Stimulated activated CD4-positive, alpha-beta T cell treated with anti-CD3 and anti-CD28 coated beads, Interleukin-15, amount 100 ng/mL, for 24 hours (primary cell): ENCODE results near the gene CCDC12.

ENCODE experiments used
- DNase-seq: peaks from one replicate; pipeline ENCODE4 v3.0.0-alpha.2; 2020

Gene CCDC12

DNA sequence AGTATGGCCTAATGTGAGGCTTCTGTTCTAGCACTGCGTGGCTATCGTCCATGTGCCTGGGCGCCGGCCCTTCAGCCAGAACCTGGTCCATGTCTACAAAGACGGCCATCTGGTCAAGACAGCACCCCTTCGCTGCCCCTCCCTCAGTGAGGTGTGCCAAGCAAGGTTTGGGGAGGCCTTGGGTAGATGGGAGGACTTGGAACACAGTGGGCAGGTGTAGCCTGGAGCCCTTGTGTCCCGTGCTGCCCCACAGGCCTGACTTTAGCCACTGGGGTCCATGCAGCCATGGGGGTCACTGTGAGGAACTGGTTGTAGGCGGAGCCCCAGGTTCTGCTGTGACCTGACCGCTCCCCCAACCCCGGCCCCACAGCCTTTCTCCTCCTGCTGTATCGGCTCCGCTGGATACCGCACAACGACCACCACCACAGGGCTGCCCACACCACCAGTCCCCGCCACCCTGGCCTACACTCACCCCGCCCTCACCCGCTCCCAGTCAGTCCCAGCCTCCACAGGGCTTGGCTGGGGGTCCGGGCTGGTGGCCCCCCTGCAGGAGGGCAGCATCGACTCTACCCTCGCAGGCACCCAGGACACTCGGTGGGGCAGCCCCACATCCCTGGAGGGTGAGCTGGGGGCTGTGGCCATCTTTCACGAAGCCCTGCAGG, 19.5 kb upstream of the CCDC12 start:
- DNase-seq = no peak

DNA sequence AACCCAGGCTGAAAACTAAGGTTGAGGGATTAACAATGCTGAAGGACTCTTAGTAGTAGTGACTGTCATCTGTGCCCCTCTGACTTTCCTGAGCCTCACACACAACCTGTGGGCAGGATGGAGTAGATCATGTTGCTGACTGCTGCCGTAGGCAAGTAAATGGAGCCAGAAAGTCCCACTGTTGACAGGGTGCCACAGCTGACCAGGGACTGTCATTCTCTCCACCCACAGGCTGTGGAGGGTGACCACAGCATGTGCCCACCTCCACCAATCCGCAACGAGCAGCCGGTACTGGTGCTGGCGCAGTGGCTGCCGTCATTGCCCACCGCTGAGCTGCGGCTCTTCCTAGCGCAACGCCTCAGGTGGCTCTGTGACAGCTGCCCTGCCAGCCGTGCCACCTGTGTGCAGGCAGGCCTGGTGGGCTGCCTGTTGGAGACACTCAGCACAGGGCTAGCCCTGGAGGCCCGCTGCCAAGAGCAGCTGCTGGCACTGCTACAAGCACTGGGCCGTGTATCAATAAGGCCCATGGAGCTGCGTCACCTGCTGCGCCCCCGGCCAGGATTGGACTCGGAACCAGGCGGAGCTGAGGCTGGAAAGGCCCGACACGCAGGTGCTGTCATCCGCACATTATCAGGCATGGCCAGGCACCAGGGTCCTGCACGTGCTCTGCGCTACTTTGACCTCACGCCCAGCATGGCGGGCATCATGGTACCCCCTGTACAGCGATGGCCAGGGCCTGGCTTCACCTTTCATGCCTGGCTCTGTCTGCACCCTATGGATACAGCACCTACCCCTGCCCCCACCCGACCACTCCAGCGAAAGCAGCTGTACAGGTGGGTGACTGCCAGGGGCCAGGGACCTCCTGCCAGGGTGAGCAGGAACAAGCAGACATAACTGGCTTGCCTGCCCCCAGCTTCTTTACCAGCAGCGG, 18.5 kb upstream of the CCDC12 start:
- no peak for DNase-seq

DNA sequence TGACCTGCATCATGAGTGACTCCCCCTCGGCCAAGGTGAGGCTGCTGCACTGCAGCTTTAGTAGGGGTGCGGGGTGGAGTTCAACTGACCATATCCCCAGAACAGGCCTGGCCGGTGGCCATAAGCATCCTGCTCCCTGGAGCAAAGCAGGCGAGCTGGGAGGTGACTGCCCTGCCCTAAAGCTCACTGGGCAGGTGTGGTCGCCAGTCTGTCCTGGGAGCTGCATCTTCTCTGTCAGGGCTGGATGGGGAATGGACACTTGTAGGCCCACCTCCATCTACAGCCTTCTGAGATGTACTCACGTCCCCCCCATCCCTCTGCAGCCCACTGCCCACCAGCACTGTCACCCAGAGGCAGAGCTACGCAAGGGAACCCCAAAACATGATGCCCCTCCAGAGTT, 17.4 kb upstream of the CCDC12 start:
- DNase-seq = no peak

DNA sequence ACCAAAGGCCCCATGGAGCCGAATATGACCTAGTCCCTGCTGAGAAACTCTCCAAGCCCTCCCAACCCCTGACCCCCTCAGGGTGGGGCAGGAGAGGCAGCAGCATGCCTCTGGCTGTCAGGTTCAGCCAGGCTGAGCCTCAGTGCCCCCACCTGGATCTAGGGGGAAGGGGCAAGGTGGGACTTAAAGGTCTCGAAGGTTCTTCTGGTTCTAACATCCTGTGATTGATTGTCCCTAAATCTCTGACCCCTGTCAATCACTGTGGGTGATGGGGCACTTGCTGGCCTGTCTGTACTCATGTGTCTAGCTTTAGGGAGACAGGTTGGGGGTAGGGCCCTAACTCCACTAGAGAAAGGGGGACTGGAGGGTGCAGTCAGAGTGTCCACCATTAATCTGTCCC, 16.7 kb upstream of the CCDC12 start:
- no peak for DNase-seq

DNA sequence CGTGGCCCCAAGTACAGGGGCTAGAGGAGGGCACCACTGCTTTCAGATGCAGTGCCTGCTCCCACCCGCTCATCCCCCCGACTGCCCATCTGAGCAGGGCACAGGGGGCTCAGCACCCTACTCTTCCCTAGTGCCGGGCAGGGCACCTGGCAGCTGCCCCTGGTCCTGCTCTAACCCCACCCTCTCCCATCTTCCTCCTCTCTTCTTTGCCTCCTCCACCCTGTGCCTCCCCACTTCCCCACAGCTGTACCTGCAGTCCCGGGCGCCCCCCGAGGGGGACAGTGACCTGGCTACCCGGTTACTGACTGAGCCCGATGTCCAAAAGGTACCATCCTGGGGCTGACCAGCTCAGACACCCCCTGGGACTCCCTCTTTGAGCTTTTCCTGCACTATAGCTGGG, 15.7 kb upstream of the CCDC12 start:
- DNase-seq = no peak

DNA sequence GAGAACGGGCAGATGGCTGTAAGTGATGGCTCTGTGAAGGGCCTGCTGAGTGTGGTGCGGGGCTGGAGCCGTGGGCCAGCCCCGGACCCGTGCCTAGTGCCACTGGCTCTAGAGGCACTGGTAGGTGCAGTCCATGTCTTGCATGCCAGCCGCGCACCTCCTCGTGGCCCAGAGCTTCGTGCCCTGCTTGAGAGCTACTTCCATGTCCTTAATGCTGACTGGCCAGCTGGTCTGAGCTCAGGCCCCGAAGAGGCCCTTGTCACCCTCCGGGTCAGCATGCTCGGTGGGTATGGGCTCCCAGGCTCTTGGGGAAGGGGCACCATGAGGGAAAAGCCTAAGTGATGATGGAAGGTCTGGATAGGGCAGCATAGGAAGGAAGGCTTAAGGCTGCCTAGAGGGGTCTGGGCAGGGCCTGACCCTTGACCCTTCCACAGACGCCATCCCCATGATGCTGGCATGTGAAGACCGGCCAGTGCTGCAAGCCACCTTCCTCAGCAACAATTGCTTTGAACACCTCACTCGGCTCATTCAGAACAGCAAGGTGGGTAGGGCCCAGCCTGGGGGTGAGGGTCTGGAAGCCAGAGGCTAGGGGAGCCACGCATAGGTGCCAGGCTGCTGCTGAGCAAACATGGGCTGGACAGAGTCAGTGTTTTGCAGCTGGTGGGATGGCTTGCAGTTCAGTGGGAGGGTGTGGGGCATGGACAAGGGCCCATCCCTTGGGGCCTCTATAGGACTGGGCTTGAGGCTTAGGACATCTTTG, 15.0 kb upstream of the CCDC12 start:
- DNase-seq = no peak

DNA sequence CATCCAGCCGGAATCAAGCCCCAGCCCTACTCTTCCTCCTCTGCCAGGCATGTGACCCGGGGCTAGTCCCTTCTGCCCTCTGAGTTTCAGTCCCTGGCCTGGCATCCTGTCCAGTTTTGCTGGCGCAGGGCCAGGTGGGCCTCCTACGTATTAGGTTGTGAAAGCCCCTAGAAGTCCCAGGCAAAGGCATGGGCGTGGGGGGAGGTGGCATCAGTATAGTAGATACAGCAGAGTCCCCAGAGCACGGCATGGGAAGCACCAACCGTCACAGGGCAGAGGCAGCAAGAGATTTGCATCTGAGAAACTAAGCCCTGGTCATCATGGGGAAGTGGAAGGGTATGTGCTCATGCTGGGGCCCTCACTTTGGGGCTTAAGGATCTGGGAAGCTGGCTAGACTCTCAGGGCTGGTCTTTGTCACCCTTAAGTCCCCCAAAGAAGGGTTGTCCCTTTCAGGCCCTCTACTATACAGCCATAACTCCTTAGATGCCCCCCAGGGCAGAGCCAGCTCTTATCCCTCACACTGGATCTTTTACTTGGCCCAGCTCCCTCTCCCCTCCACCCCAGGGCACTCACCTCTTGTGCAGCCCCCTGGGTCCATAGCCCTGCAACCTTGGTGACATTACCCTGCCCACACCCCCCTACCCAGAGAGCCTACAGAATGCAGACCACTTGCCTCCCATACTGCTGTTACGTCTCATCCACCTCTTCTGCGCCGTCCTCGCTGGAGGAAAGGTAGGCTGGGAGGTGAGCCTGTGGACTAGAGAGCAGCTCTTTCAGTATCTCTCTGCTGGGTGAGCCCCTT, 14.2 kb upstream of the CCDC12 start:
- no peak for DNase-seq

DNA sequence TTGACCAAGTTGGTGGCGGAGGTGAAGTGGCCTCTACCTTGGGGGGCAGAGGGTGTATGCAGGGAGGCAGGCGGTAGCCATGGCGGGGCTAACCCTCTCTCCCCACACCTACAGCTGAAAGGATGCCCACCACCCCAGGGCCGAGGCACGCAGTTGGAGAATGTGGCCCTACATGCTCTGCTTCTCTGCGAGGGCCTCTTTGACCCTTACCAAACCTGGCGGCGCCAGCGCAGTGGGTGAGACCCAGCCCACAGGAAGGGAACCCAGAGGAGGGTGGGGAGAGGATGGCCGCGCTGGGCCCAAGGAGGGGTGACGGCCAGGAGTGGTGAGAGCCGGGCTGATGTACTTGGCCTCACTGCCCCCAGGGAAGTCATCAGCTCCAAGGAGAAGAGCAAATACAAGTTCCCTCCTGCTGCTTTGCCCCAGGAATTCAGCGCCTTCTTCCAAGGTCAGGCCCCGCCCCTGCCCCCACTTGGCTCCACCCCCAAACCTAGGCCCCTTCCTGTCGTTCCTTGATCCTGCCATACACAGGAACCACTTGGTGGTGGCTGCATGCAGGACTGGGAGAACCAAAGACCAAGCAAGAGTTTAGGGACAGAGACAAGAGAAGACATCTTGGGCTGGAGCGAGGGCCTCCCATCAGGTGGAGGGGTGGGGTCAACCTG, 12.7 kb upstream of the CCDC12 start:
- DNase-seq = no peak

DNA sequence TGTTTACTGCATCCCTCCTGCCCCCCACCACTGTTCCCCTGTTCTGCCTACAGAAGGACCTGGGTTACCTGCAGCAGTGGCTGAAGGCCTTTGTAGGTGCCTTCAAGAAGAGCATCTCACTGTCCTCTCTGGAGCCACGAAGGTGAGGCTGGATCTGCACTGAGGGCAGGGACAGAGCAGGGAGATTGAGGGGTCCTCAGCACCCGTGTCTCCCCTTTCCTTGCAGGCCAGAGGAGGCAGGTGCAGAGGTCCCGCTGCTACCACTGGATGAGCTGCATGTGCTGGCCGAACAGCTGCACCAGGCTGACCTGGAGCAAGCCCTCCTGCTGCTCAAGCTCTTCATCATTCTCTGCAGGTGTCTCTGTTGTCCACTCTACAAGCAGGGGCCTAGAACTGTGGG, 12.1 kb upstream of the CCDC12 start:
- DNase-seq = no peak

DNA sequence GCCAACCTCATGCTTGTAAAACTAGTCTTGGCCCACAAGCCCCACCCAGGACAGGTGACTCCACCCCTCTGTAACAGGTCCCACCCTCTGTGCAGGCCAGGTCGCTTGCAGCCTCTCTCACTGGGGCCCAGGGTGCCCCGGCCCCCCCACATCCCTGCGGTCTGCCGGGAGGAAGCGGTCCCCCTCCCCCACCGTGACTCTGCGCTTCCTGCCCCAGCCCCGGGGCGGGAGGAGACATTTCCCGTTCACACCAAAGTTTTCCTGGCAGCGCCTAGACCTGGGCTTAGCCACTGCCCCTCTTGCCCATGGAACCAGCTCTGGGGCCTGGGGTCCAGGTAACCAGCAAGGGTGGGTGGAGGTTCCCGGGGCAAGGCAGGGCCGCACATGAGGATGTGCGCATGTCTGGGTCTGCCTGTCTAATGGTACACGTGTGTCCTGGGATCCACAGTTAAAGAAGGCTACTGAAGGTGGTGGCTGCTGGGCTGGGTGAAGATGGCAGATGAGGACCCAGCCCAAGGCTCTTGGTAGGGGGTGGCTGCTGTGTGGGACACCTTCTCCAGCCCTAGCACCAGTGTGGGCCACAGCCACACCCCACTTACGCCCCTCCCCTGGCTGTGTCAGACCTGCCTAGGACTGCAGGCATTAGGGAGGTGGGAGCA, 11.3 kb upstream of the CCDC12 start:
- peak; percentile 92 for DNase-seq

DNA sequence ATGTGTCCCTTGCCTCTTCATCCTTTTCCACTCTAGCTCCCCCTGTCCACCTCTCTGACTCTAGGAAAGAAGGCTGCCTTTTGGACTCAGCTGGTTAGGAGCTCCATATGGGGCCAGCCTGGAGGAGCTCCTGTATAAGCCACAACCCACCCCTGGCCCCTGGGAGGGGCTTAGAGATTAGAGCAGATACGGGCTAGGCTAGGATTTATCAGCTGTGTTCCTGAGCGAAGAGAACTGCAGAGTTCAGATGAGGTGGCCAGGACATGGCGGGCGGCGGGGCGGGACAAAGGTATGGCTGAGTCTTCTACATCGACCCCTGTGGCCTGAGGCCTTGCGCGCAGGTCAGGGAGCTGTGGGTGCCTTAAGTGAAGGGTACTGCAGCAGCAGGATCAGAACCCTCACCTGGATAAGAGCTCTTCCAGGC, 10.8 kb upstream of the CCDC12 start:
- DNase-seq = no peak

DNA sequence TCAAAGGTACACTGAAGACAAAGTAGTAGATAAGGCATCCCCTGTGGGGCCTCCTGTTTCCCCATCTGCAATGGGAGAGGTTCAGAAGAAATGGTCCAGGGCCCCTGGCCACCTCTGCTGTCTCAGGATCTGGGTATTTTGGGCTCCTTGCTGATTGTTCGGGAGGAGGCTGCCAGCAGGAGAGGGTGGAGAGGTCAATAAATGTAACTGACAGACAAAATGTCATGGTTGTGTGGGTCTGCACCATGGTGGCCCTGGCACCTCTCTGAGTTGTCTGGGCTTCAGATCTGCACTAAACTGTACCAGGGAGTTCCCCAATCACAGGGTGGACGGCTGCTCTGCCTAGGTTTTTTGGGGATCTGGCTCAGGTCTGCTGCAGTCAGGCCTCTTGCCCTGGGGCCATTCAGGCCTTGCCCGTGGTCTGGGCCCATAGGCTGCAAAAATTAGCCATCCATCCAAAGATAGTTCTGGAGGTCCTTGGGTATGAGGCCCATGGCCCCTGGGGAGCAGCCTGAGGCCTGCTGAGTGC, 10.3 kb upstream of the CCDC12 start:
- no peak for DNase-seq

DNA sequence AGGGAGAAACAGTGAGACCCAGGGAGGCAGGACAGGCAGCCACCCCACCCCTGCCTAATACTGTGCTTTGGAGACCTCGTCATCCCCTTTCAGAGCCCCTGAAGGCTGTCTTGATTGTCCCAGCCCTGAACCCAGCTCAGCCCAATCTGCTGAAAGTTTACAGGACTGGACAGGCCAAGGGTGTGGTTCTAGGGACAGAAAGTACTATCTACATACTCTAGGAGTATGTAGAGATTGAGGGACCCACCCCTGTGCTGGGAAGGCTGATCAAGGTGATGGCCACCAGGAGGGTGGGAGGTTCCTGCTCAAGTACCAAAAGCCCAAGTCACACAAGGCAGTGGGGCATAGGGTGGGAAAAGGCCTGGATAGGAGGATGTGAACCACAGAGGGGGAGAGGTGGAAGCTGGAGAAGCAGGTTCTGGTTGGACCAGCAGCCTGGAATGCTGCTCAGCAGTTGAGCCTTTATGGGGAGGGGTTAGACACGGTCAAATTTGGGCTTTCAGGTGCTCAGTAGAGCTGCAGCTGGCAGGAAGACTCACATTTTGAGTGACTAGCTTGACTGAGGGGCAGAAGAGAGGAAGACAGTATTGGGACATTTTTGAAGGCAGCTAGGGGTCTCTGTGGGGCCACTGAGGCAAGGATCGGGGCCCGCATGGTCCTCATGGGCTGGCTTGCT, 9.6 kb upstream of the CCDC12 start:
- no peak for DNase-seq

DNA sequence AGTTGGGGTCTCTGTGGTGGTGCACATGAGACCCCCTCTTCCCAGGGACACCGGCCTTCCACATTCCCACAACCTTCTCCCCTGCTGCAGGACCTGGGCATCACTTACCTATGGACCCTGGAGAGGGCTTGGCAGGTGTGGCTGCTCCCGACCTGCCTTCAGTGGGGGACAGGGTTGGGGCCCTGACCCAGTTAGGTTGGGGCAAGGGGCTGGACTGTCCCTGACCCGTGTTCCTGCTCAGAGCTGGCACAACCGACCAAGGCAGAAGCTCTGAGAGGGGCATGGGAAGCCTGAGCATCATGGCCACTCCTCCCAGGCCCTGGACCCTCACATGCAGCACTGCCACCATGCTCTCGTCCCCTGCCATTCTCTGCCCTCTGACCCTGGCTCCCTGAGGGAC, 9.0 kb upstream of the CCDC12 start:
- no peak for DNase-seq

DNA sequence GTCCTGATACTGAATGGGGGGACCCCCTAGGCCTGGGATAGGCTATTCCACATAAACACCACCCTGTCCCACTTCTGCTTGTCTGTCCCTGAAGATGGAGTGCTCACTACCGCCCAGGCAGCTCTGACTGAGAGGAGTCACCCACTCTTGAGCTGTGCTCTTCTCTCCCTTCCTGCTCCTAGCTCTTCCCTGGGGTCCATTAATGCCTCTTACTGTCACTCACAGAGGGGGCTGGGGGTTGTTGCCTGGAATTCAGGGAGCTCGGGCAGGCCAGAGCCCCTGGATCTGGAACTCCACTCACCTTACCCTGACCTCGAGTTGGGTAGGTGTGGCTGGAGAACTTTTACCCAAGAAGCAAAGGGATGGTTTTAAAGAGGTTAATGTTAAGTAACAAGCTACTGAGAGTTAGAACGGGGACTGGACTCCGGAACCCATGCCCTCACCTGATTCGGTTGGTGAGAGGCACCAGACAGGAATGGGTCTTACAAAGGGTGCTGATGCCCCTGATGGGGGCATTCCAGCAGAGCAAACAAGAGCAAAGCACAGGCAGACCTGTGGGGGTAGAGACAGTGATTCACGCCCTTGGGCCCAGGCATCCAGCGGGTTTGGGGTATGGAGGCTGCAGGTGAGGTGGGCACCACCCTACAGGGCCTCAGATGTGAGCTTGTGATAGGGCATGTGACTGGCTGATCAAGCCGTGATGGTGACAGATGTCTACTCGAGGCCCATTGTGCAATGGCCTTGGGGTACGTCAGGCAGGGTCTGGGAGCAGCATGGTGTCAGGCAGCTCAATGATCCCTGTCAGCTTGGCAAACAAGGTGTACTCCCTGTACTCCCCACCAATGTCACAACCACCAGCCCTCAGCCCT, 8.3 kb upstream of the CCDC12 start:
- DNase-seq = no peak

DNA sequence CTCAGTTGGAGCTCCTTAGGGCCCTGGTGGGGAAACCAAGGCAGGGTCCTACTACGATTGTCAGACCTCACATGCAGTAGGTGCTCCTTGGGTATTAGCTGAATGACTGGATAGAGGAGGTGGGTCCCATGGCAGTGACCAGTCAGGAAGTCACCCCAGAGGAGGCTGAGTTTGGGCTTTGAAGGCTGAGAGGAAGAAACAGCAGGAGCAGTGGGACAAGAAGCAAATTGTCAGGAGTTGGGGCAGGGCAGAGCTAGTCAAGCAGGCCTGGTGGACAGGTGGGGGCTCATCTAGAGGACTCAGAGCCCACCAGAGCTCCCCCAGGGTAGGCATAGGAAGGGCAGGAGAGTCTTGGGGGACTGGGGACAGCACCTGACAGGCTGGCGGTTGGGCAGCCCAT, 6.0 kb upstream of the CCDC12 start:
- DNase-seq = no peak

DNA sequence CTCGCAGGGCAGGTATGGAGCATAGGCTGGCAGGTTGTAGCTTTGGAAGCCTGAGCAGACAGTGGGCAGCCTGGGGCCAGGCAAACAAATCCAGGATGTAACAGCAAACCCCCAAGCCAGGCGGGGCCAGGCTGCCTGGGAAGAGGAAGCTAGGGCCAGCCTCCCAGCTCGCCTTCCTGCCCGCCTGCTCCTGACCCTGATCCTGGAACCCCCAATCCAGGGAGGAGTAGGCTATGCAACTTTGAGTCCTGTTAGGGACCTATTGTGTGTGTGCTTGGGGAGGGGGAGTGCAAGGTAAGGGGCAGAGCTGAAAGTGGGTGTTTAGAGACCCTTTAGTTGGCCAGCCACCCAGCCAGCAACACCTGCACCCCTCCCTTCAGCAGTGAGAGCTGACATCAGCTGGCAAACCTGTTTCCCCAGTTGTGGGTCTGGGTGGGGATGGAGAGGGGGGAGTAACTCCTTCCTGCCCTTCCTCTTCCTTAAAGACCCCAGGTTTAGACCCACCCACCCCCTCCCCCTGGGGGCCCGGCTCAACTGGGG, 5.5 kb upstream of the CCDC12 start:
- no peak for DNase-seq

DNA sequence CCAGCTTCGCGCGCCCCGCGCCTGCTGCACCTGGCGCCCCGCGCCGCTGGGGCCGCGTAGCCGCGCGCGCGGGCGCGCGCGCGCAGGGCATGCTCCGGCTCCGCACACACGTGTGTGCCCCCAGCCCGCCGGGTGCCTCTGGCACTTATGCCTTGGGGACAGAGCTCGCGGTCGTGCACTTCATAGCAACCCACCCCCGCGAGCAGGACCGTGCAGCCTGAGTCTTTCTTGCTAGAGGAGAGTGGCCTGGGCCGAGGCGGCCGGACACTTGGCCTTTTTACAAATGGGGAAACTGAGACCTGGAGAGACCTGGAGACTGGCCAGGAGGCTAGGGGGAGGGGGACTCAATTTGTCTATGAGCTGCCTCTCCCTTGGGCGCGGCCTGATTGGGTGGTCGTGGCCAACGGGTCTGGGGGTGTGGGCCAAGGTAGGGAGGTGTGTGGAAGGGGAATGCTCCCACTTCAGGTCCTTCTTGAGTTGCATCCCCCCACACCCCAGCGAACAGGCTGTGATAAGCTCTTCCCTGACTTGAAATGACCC, 3.5 kb upstream of the CCDC12 start:
- no peak for DNase-seq
